HS-27A (cell line): ENCODE results near the gene C1orf226.

ENCODE experiments used
- DNase-seq: peaks from one replicate; pipeline ENCODE4 v3.0.0-alpha.2; 2012; ENCODE audit warnings: low read depth, missing footprints

The C1orf226 gene

GRCh38 chr1:162384601-162385279 lies 3.2 kb downstream of the C1orf226 start:
- no peak for DNase-seq

DNA sequence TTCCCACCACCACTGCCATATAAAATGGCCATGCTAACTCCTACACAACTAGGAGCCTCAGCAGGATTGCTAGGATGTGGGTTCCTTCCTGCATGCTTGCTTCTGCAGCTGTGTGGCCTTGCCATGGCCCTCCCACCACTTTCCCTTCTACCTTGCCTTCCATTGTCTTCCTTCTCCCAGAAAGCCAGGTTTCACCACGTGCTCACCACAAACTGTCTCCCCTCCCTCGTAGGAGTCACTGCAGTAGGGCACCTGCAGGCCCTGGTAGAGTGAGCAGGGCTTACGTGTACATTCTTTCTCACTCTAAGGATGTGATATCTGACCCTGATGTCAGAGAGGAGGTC lies 3.7 kb downstream of the C1orf226 start:
- no peak for DNase-seq

DNA sequence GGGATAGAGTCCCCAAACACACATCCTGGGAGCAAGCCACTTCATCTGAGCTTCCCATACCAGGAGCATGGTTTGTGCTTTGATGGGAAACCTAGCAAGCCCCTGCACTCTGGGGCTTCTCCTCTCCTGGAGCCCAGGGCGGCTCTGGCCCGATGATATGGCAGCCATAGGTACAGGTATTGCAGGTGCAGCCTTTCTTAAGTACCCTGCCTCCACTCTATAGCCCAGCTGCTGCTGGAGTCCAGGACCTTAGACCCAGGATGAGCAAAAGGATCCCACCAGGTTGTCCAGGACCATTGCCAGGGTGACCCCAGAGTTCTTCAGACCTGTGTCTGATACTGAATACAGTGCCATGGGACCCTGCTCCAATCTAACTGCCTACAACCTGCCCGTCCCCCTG lies 4.2 kb downstream of the C1orf226 start:
- no peak for DNase-seq

DNA sequence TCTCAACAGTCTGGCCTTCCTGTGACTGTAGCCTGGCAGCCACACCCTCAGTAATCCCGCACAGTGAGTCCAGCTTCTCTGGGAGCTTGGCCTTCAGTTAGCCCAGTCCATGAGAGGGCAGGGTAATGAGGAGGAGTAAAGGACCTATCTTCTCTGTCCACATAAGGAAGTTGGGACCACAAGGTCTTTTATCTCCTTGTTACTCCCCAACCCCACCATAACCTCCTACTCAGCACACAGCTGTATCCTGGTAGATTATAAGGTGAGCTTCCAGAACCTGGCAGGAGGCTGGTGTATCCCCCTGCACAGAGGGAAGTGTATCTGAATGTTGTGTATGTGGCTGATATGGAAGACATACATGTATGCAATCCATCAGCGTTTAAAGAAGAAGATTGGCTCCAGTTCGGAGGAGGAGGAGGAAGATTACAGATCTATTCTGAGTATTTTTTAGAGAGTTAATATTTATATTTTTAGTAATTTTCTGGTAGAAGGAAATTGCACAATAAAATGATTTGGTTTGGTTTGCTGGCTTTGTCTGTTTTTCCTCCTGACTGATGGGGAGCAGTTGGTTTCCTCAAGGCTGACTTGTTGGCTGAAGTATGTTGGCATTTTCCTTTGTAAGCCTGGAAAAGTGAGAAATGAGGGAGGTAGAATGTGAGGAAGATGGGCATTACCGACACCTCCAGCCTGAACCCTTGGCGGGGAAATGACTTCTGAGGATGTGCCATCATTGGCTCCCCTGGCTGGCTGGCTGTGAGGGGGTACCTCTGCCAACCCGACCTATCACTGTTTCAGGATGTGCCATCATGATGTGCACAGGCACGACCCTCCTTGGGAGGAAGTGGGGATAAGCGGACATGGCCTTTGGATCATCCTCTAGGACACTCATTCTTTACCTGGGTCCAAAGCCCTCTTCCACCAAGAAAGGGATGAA lies 5.0 kb downstream of the C1orf226 start:
- no peak for DNase-seq

- DNase-seq, result no peak
Measured at GRCh38 chr1:162387226-162388082, 5.9 kb downstream of the C1orf226 start.

DNA sequence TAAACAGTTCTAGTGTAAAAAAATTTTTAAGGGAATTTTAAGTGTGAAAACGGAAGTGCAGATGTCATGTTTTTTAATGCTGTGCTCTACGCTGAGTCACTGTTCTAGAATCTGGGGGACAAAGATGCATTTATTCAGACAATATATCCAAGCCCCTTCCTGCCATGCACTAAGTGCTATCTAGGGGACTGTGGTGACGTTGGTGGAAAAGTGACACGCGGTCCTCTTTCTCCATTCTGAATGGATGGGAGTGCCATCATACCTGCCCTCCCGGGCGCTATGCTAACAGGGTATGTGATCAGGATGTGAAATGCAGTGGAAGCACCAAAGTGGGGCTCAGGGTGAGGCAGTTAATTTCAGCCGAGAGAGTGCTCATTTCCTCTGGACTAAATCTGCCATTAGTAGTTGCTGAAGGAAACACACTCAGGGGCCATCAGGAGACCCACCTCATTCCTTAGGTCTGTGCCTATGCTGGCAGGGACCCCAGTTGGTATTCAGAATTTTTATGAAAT lies 6.6 kb downstream of the C1orf226 start:
- DNase-seq, result no peak

DNA sequence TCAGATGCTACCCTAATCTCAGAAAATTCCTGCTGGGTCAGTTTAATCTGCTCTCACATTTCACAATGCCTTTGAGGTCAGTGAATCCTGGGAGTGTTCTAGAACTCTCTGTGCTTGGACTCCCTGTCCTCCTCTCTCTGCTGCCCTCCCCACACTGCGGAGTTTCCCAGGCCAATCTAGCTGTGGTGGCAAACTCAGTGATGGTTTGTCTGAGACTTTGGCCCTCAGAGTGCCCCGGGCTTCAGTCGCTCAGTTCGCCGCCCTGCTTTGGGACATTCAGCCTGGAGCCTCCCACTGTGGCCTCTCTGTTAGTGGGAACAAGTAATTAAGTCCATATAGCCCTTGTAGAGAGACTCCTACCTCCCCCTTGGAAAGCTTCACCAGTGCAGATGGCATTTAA lies 7.1 kb downstream of the C1orf226 start:
- no peak for DNase-seq

GRCh38 chr1:162389021-162389818 lies 7.7 kb downstream of the C1orf226 start:
- DNase-seq, result peak; percentile 23

DNA sequence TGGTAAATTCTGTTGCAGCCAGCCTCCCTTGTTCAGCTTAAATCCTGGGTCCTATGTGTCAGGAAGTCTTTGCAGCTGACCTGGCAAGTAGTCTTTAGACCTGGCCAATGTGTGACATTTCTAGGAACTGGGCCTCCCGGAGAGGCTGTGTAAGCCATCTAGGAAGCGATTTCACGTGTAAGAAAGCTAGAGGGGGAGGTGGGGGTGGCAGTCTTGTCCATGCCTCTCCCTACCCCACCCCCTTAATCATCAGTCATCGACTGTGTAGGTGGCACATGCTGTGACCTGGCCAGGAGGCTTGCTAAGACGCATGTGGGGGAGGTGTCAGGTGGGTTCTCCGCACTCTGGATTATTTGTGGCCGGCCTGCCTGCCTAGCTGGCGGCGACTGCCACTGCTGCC lies 8.4 kb downstream of the C1orf226 start:
- no peak for DNase-seq

GRCh38 chr1:162390396-162391185 lies 9.1 kb downstream of the C1orf226 start:
- DNase-seq, result no peak

GRCh38 chr1:162391790-162392563 lies 10.4 kb downstream of the C1orf226 start:
- DNase-seq, result no peak

DNA sequence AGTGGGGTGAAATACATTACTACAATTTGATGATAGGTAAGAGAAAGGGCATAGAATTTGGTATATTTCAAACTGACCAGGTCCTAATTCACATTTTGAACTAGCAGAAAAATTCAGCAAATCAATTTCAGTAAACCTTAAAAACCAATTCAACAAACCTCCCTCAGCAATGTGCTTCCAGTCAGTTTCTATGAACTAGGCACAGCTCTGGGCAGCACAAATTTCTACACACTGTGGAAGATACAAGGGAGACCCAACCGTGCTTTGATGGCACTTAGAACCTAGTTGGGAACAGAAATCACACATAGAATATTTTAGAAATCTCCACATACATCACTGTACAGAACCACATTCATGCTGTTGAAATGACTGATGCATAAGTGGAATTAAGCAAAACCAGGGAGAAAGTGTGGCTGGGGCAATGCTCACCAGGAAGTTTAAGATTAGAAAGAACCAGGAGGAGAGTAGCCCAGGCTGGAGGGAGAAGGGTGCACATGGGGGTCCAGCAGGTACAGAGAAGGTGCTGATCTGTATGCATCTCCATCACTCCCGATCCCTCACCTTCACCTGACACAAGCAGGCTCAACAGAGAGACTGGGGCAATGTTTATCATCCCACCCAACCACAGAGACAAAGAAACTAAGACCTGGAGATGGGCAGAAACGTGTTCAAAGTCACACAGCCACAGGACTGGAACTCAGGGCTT lies 14.8 kb downstream of the C1orf226 start:
- DNase-seq, result no peak

DNA sequence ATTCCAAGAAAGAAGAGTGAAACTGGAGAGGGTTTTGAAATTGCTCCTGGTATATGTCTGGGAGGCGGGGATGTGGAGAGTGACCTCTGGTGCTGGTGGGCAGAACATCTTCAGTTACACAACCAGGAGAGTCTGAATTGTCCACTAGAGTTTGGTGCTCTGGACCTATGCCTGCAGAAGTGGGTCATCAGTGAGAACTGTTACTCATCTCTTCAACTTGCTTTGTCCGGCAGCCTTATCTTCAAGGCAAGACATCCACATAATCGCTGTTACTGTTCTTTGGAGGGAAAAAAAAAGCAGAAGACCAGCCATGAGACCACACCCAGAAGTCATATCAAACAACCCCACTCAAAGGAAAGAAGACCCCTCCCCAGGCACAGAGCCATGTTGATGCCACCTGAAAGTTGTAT lies 15.5 kb downstream of the C1orf226 start:
- DNase-seq, result no peak

DNA sequence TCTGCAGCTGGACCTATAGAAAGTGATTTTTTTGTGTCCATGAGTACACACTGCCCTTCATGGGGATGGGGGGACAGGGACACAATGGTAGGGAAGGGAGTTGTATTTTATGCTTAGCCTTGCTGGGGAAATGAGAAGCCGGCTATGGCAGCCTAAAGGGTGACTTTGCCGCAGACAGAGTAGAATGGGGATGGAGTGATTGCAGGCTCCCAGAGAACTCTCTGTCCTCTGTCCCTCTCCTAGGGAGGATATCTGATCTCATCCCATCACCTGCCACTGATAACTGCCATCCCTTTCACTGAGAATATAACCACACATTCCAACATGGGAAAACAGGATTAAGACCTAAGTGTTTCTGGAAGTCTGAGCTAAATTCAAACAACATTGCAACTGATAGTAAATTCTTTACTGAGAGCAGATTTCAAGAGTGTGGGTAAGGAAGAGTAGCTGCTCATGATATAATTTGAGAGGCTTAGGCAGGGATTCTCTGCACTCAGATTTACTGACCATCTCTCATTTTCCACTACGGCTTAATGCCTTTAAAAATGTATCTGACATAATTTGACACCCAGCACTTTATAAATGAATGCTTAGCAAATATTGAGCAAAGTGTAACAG lies 16.5 kb downstream of the C1orf226 start:
- DNase-seq, result no peak

DNA sequence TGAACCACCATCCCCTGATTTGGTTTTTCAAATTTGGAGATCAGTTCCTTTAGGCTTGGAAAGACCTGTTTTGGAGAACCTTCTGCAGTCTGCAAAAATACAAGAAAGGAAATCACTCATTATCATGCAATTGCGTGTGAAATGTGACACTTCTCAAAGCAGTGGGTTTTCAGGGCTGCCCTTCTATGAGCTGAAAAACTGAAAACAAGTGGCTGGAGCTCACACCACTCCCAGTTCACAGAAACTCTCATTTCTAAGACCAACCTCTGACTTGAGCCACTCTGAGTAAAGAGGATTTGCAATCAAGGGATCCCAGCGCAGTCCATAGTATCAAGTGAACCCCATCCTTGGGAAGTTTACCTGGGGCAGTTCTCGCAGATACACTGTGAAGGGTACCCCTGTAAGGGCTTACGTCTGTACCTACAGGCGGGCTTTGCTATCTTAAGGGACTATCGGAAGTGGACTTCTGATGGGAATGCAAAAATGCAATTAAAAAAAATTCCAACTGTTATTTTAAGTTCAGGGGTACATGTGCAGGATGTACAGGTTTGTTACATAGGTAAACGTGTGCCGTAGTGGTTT lies 17.6 kb downstream of the C1orf226 start:
- DNase-seq, result no peak

- DNase-seq, result no peak
Measured at GRCh38 chr1:162400790-162401355, 19.3 kb downstream of the C1orf226 start.

DNA sequence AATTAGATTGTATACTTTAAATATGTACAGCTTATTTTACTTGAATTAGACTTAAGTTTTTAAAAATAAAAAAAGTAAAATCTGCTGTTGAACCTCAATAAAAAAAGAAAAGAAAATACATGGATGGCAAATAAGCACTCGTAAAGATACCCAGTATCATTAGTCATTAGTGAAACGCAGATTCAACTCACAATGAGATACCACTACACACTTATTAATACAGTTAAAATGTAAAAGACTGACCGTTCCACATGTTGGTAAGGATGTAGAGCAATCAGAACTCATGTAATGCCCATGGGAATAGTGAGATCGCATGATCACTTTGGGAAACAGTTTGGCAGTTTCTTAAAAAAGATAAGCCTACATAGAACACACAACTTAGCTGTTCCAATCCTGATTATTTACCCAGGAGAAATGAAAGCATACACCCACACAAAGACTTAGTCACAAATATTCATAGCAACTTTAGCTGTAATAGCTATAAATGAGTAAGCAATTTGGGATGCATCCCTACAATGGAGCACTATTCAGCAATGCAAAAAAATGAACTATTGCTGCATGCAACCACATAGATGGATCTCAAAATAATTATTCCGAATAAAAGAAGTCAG lies 23.1 kb downstream of the C1orf226 start:
- no peak for DNase-seq

- no peak for DNase-seq
Measured at GRCh38 chr1:162405800-162406199, 24.3 kb downstream of the C1orf226 start.
